NCI-H2196 (cell line): ENCODE data around the gene PON2.

Source experiments
- DNase-seq: peaks from one replicate; lab custom pipeline; 2025; ENCODE audit not compliant: unreplicated experiment; lab: John Stamatoyannopoulos, UW

Gene PON2

DNA sequence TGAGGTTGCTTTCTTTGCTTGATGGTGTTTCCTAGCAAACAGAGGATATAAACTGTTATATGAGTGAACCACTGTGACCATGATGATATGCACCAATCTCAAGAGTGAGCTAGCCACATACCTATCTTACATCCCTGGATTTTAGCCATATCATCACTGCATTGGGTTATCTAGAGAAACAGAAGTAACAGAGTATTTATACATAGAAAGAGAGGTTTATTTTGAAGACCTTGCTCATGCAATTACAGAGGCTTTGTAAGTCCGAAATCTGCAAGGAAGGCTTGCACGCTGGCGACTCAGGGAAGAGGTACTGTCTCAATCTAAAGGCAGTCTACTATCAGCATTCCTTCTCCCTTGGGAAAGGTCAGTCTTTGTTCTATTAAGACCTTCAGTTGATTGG is 11.8 kb upstream of the PON2 start:
- no peak for DNase-seq

DNA sequence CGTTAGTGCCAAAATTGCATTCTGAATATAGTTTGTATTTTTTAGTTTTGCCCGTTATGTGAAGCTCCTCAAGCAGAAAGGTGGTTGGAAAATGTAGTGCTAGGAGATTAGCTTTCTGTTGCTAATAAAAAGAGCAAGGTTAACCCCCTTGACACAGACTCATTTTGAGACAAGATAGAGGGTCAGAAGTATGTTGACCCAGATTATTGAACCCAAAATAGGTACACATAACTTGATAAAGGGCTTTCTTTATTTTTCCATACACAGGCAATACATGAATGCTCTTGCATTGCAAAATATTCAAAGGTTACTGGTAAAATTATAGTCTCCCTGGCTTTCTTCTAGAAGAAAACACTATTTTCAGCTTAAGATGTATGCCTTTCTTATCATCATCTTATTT is 10.0 kb upstream of the PON2 start:
- DNase-seq = no peak

DNA sequence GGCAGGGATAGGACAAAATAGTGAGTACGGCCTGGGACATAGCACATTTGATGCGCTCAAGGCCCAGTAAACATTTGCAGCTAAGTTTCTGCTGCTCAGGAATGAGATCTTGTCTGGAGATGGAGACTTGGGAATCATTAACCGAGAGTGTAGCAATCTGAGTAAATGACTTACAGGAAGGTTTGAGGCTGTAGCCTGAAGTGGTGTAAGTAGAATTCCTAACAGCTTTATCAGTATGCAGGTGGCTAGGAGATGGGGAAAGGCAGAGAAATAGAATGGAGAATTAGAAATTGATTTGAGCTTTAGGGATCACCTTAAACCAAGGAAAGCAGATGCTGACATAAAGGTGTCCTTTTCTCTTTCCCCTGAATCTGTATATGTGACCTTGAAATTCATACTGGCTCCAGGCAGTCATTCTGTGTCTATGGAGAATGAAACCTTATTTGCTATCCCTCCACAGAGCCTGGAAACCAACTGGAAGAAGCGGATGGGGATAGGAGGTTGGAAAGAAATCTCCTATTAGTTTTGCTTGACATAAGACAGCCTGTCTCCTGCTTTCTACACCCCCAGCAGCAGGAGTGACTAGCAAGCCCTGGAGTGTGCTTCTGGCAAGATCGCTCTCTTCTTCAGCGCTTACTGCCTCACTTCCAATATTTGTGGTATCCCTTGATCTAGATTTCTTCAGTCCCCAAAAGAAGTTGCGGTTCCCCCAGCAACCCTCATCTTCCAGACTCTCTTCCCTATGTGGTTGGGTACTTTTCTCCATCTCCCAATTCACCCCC is 6.4 kb upstream of the PON2 start:
- no peak for DNase-seq

DNA sequence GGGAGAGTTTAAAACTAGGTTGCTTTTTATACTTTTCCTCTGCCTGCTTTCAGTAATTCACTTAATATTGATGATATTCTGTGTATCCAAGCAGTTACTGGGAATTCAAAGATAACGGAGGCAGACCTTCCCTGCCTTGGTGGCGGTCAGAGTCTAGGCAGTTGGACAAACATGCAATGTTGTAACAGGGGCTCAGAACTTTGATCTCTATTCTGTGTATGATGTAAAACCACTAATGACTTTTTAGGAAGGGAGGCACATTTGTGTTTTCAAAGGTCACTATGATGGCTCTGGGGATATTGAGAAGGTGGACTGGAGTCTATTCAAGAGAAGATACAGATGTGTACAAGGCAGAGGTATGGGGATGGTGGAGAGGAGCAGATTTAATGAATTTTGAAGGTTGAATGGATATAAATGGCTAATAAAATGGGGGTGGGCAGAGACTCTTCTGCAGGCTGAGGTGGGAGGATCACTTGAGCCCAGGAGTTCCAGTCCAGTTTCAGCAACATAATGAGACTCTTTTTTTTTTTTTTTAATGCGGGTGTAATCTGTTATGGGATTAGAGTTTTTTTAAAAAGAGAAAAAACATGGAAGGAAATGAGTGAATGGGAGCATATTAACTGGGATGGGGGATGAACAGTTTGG is 5.7 kb upstream of the PON2 start:
- DNase-seq = no peak

DNA sequence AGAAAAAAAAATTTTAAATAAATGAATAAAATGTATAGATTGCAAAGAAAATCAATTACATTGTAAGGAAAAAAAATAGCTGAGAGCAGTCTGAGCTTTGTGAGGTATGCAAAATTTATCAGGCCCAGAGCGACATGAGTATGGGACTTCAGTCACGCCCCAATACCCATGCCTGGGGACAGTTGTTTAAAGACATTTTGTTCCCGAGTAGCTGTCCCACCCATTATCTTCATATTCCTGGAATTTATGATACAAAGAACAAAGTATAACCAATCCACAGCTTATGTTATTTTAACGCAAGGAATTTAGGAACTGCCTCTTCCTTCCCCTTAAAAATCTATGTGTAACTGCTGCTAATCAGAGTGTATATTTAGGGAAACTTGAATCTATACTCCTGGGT is 1.6 kb upstream of the PON2 start:
- no peak for DNase-seq

DNA sequence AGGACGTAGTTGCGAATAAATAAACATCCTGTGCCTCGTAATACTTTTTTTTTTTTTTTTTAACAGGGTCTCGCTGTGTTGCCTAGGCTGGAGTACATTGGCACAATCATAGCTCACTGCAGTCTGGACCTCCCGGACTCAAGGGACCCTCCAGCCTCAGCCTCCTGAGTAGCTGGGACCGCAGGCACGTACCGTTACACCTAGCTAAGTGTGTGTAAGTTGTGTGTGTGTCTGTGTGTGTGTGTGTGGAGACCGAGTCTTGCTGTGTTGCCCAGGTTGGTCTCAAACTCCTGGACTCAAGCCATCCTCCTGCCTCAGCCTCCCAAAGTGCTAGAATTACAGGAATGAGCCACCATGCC is 573 bp upstream of the PON2 start:
- no peak for DNase-seq

DNA sequence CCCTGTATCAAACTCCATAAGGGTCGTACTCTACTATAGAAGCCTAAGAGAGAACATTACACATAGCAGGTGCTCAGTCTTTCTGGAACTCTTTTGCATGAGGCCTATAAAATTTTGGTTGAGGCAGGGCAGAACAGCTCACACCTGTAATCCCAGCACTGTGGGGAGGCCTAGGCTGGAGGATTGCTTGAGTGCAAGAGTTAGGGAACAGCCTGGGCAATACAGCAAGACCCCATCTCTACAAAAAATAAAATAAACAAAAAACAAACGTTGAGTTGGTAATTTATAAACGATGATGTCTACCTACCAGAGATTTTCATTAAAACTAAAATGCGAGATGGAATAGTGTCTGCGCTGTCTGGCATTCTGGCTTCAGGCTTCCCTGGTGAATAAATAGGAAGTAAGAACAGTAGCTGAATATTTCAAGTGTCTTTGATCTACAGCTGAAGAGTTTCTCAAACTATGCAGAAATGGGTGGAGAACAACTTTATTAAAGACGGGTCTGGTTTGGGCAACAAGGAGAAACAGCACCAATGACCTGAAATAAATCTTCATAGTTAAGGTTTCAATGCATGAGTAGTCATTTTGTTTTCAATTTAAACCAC is 774 bp downstream of the PON2 start:
- no peak for DNase-seq

DNA sequence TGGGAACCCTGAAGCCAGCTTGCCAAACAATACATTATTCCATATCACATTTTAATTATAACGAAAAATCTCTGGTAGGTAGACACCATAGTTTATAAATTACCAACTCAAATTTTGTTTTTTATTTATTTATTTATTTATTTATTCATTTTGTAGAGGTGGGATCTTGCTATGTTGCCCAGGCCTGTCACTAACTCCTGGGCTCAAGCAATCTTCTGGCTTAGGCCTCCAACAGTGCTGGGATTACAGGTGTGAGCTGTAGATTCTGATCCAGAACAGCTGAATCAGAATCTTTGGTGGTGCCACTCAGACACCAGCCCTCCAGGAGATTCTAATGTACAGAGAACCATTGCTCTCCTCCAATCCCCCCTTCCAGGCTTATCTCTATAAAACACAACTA is 1.7 kb downstream of the PON2 start:
- DNase-seq = no peak

DNA sequence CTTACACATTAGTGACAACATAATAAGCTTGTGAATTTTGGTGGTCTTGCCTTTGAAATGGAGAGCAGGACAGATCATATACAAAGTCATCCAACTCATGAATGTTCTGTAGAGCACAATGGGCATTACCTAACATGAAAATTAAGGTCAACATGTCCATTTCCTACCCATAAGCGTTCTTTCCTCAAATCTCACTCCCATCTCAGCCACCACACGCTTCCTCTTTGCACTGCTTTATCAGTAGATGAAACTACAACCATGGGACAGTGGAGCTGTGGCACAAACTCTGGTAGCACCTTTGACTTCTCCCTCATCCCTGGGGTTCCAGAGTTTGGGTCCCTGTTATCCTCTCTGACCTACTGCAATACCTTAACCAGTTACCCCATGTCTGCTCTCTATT is 2.2 kb downstream of the PON2 start:
- DNase-seq = no peak

DNA sequence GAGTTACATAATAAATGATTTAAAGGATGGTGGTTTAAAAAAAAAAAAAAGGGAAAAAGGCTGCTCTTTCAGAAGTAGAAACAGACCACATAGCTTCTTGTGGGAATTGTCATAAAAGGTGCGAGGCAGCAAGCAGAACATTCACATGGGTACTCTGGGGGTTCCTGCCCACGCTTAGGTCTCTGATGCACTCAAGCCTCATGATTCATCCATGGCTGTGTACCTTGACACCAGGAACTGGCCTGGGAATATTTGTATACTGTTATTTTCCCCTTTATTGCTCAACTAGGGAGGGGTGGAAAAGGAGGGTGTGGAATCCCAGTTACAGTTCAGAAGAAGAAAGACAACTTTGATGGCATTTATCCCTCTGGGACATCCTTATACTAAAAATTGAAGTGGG is 4.0 kb downstream of the PON2 start:
- DNase-seq = no peak

DNA sequence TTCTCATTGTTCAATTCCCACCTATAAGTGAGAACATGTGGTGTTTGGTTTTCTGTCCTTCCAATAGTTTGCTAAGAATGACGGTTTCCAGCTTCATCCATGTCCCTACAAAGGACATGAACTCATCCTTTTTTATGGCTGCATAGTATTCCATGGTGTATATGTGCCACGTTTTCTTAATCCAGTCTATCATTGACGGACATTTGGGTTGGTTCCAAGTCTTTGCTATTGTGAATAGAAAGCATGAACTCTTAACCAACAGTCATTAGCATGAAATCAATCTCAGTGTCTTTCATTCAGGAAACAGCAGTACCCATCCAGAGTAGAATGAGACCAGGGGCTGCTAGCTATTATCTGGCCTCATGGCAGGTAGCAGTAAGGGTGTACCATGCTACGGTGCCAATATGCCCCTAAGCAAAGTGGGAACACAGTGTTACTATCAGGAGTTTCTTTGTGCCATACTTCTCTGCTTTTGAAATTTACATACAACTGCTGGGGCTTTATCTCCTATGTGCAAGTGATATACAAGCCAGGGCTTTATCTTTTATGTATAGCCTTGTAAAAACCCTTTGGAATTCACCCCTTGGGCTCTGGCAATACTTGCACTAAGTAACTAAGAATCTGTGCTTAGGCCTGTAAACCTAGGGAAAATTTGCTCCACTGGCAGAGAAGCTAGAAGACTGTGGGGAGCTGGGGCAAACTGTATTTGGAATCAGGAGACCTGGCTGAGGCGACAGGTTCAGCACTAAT is 5.4 kb downstream of the PON2 start:
- DNase-seq = no peak

DNA sequence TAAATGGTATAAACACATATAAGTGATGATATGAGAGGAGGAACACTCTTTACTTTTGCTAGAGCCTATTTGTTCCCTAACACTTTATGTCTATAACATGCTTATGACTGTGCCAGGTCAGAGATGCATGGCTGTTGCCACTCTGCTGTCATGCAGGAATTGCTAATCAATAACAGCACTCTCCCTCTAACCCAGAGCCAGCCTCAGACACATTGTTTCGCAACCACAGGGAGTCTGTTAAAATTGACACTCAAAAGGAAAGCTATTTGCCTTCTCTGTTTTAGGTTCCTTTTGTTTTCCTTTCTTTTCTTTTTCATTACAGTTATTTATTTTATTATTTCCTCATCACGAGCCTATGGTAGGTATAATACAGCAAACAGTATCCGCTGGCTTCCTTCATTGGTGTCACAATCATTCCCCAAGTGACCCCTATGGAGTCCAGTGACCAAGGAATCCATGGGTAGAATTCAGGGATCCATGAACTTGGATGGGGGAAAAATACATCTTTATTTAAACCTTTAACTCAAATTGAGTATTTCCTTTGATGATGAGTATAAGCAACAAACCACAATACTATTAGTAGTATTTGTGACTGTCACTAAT is 6.8 kb downstream of the PON2 start:
- DNase-seq = no peak

DNA sequence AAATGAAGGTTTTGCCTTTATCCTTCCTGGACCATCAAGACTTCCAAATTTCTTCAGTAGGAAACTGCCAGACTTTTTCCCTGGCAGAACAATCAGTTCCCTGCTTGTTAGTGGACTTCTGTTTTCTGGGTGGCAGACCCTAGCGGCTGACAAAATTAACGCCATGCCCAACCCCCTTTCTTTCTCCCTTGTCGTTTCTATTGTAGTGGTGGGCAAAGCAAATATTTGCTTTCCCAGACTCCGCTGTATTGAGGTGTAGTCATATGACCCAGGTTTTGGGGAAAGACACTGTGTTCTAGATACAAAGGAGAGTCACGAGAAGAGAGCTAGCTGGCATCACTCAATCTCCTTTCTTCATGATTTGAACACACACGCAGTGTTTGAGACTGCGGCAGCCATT is 7.7 kb downstream of the PON2 start:
- DNase-seq = no peak

DNA sequence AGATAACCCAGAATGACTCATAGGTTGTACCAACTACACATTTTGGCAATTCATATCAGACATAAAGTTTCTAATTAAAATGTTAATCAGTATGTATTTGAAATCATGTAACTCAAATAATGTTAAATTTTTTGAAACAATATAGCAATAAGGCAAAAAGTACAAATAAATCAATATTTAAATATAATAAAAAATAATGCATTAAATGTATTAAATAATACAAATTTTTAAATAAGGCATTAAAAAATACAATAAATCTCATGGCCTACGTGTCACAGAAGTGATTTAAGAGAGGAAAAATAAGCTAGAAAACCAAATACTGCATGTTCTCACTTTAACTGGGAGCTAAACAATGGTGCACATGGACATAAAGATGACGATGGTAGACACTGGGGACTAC is 9.1 kb downstream of the PON2 start:
- DNase-seq = no peak

DNA sequence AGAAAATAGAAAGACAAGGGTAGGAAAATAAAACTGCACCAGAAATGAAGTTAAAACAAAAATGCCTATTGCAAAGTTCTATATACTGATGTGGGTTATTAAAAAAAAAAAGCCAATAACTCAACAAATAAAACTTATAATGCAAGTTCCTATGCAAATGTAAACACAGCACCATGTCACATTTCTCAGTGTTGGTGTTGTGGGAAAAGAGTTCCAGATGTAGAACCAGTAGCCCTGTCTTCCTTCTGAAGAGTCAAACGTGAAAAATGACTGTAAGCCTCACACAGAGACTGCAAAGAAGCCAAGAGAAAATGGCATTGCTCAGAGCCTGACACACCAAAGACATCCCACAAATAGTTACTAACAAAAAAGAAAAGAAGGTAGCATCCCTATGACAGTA is 10.1 kb downstream of the PON2 start:
- no peak for DNase-seq

DNA sequence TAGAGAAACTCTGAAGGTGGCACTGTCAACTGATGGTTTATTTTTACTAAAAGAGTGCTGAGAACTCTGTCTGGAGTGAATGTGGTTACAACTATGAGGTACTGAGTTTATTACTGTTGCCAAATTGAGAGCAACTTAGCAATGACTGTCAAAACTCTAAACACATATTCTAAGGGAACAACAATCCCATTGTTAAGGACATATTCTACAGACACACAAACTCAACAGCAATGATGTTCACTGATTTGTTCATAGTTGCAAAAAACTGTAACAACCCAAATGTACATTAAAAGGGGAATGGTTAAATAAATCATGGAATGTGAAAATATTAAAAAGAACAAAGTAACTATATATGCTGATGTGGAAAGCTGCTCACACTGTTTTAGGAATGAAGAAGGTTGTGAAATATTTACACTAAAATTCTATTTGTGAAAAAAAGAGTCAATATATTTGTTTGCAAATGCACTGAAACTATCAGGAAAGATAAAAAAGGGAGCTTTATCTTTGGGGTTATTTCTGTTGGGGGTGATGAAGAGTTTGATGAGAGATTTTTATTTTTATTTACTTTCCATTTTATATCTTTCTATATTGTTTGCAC is 12.9 kb downstream of the PON2 start:
- DNase-seq = no peak

DNA sequence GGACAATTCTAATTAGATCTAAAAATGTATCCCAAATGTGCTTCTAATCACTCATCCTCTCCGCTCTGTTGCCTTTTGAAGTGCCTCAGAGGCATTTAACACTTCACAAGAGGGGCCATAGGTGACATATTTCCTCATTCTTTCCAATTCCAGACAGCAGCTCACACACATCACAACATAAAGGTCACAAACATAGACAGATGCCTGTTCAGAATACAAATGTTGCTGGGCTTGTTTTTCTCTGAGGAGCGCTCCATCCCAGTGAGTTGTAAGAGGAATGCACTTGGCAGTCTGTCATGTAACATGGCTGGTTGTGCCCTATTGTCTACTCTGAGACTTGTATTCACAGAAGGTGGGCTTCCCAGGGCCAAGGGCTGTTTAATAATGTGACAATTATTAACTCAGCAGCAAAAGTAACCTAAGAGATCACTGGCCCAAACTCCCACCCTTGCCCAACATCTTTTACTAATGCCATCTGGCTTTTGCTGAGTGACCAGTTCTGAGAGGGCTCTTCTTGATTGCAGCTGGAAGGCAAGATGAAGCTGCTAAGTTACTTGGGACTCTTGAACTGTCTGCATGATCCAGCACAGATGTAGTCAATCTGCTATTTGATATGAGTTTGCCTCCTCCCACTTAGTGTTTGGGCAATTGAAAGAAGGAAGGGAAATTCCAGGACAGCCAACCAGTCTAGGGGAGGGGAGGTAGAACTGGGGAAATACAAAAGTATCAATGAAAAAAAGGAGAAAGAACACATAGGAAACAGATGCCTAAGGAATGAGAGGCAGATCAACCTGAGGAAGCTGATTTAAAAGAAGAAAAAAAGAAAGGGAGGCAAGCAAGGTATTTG is 13.6 kb downstream of the PON2 start:
- no peak for DNase-seq

DNA sequence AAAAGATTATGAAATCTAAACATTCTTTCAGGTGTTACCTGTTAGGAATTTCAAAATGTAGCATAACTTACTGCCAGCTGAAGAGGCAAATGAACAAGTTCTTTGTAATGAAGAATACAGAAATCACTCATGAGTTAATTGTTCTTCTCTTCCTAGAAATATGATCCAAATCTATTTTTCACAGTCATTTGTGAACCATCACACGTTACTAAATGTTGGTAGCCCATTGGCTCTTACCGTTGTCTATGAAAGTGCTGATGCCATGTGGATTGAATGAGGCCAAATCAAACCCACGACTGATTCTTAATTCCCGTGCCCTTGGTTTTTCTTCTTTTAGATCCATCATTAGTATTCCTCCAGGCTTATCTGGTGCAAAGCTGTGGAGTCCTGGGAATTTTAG is 22.8 kb downstream of the PON2 start:
- DNase-seq = no peak

DNA sequence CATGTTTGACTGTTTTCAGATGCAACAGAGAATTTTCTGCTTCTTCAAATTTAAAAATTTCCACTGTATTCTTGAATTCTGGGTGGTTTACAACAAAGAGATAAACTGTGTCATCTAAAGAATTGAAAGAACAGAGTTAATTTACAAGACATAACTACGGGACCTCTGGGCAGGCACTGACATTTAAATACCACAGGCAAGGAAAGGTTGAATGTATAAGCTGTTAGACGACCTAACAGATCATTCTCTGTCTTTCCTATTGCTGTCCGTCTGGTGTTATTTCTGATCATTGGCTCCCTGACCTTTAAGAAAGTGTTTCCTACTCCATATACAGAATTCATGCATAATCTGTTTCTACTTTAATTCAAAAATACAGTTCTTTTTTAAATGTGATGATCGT is 23.2 kb downstream of the PON2 start:
- DNase-seq = no peak

DNA sequence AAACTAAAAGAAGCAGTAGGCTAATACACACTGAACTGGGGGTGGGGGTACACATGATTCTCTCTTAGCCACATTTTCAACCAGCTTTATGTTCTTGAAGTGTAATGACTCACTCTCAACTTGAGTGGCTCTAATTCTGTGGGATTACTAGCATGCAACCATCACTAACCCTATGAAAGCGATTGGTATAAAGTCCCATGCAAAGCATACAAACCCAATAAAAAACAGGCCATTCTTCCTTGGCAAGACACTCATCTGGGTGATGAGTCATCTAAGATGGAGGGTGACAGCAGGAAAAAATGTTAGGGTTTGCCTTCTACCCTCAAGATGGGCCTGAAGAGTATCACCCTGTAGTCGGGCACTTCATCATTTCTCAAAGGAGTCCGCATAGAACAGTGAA is 23.8 kb downstream of the PON2 start:
- no peak for DNase-seq
